Fibroblast of lung (primary cell): Measurements from ENCODE around the gene FETUB. TPM values are rescaled to one million over a fixed set of nuclear protein-coding genes. Genes with fewer than 3 reads are reported as not detected.
"Not testable (repeated sequence)": the region's sequence is repeated elsewhere in the genome, so short reads cannot be mapped to it uniquely, and the experiment has no call there.

Source experiments
- DNase-seq, 2 donors: peaks; one replicate each; pipeline versions ENCODE4 v3.0.0 to v3.0.0-alpha.2; 2010; ENCODE audit warnings: low read depth in 2 of 2
- H2AFZ ChIP-seq: 2 replicates; pipeline ENCODE4 v1.5.1; 2012; ENCODE audit warnings: low read length, control low read depth, inconsistent platforms
- H3K27ac ChIP-seq: 2 replicates; pipeline ENCODE4 v1.5.1; 2011; ENCODE audit warnings: low read length, control low read depth; ENCODE audit not compliant: insufficient read depth
- H3K27me3 ChIP-seq: 2 replicates; pipeline ENCODE4 v1.5.1; 2011; ENCODE audit warnings: mild to moderate bottlenecking, low read length; ENCODE audit not compliant: control insufficient read depth, insufficient read depth
- H3K36me3 ChIP-seq: 2 replicates; pipeline ENCODE4 v1.5.1; 2011; ENCODE audit warnings: low read length; ENCODE audit not compliant: control insufficient read depth, insufficient read depth
- H3K4me1 ChIP-seq: 2 replicates; pipeline ENCODE4 v1.5.1; 2011; ENCODE audit warnings: low read length; ENCODE audit not compliant: control insufficient read depth, insufficient read depth; ENCODE audit errors: extremely low read depth
- H3K4me2 ChIP-seq: 2 replicates; pipeline ENCODE4 v1.5.1; 2011; ENCODE audit warnings: low read length, control low read depth; ENCODE audit not compliant: insufficient read depth; ENCODE audit errors: extremely low read depth
- H3K4me3 ChIP-seq, 4 experiments: fragments of 200-600 bp in 1 of 4; sonication (generic) in 1 of 4; replicated peaks in 1 of 4; 2 replicates each; pipeline ENCODE4 v1.5.1; 2011 to 2016; ENCODE audit warnings: low read length in 4 of 4, low read depth in 3 of 4, mild to moderate bottlenecking in 3 of 4, control low read depth in 2 of 4, inconsistent platforms in 1 of 4, mixed read lengths in 1 of 4; ENCODE audit not compliant: insufficient read depth in 1 of 4; ENCODE audit errors: control extremely low read depth in 1 of 4
- H3K79me2 ChIP-seq: 2 replicates; pipeline ENCODE4 v1.5.1; 2012; ENCODE audit warnings: mild to moderate bottlenecking, low read length, inconsistent platforms; ENCODE audit not compliant: control insufficient read depth, insufficient read depth
- H3K9ac ChIP-seq: 2 replicates; pipeline ENCODE4 v1.5.1; 2011; ENCODE audit warnings: mild to moderate bottlenecking, low read length, control low read depth; ENCODE audit not compliant: insufficient read depth
- H3K9me3 ChIP-seq: 2 replicates; pipeline ENCODE4 v1.5.1; 2012; ENCODE audit warnings: low read depth, low read length; ENCODE audit not compliant: control insufficient read depth, insufficient read depth
- H4K20me1 ChIP-seq: 2 replicates; pipeline ENCODE4 v1.5.1; 2011; ENCODE audit warnings: low read length; ENCODE audit not compliant: control insufficient read depth, insufficient read depth; ENCODE audit errors: extremely low read depth
- EZH2 ChIP-seq: IDR thresholded peaks from 2 replicates; pipeline ENCODE4 v1.5.1; 2012; ENCODE audit warnings: low read length, control low read depth, mild to moderate bottlenecking; ENCODE audit errors: missing control alignments
- polyA plus RNA-seq, 2 donors: library from polyadenylated mRNA; depleted of rRNA in 1 of 2; stranded (reverse) in 1 of 2; unstranded in 1 of 2; fragments of >200 nt; gene quantifications; 2 replicates each; pipeline ENCODE4 v1.2.1, GENCODE V29; 2011 to 2012; ENCODE audit warnings: missing spikeins in 1 of 2
- total RNA-seq: library from RNA; depleted of rRNA; stranded (reverse); fragments of >200 nt; gene quantifications from 2 replicates; pipeline ENCODE4 v1.2.1, GENCODE V29; 2014
- TF ChIP-seq, protein P1 (sequence below), 2 donors: IDR thresholded peaks in 1 of 2; conservative IDR thresholded peaks in 1 of 2; 1 replicate in 1 of 2; 2 replicates in 1 of 2; pipeline ENCODE4 v1.5.1; 2011 to 2012; ENCODE audit warnings: low read length in 2 of 2, control low read depth in 1 of 2, inconsistent platforms in 1 of 2, low read depth in 1 of 2, mild to moderate bottlenecking in 1 of 2

FETUB gene
- total and polyA plus RNA-seq, 2 donors (not counting 1 experiment from before 2014, with no cell fraction given): not detected

DNA sequence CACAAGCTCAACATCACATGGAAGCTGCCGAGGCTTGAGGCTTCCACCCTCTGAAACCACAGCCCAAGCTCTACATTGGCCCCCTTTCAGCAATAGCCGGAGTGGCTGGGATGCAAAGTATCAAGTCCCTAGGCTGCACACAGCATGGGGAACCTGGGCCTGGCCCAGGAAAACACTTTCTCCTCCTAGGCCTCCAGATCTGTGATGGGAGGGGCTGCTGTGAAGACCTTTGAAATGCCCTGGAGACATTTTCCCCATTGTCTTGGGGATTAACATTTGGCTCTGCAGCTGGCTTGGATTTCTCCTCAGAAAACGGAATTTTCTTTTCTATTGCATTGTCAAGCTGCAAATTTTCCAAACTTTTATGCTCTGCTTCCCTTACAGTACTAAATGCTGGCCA is 43.8 kb downstream of the FETUB start:
- H3K4me2 ChIP-seq: no peak overlapping the region
- no peak overlapping the region for H3K9ac ChIP-seq
- no peak overlapping the region for H2AFZ ChIP-seq
- H3K4me3 ChIP-seq: no peak overlapping the region
- H3K9me3 ChIP-seq: no peaks in the 10 kb centered on the region
- H3K27me3 ChIP-seq: no peaks in the 10 kb centered on the region
- no peak overlapping the region for H3K27ac ChIP-seq
- H3K36me3 ChIP-seq: no peaks in the 10 kb centered on the region
- no peaks in the 10 kb centered on the region for H3K79me2 ChIP-seq
- no peaks in the 10 kb centered on the region for H3K4me1 ChIP-seq
- H4K20me1 ChIP-seq: no peaks in the 10 kb centered on the region
- no peak for DNase-seq
- TF ChIP-seq, protein P1, sequence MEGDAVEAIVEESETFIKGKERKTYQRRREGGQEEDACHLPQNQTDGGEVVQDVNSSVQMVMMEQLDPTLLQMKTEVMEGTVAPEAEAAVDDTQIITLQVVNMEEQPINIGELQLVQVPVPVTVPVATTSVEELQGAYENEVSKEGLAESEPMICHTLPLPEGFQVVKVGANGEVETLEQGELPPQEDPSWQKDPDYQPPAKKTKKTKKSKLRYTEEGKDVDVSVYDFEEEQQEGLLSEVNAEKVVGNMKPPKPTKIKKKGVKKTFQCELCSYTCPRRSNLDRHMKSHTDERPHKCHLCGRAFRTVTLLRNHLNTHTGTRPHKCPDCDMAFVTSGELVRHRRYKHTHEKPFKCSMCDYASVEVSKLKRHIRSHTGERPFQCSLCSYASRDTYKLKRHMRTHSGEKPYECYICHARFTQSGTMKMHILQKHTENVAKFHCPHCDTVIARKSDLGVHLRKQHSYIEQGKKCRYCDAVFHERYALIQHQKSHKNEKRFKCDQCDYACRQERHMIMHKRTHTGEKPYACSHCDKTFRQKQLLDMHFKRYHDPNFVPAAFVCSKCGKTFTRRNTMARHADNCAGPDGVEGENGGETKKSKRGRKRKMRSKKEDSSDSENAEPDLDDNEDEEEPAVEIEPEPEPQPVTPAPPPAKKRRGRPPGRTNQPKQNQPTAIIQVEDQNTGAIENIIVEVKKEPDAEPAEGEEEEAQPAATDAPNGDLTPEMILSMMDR (conservative IDR thresholded peaks at IDR 0.05 in 1 of 2, IDR thresholded peaks at IDR 0.05 in 1 of 2; ENCODE audit: low read depth in 1 of 2, low read length in 2 of 2): no peak
- no peak for TF ChIP-seq EZH2

DNA sequence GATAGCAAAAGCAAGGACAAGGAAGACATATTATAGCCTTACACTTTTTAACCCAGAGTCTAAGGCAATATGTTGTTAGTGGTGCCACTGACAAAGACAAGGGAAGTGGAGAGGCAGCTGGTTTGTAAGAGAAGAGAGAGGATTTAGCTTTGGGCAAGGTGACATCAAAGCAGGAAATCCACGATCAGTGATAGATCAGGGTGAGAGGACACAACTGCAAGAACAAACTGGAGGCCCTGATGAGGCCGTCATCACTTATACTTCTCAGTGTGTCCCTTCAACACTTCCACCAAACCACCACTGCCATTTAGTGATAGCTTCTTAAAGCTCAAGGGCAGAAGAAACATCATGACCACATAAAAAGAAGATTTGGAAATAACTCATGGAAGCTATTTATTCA is 46.3 kb downstream of the FETUB start:
- not testable (repeated sequence) for H3K9ac ChIP-seq, H3K4me3 ChIP-seq, H3K4me2 ChIP-seq, H3K36me3 ChIP-seq, H3K9me3 ChIP-seq, H3K27ac ChIP-seq, H3K4me1 ChIP-seq, H3K27me3 ChIP-seq, H3K79me2 ChIP-seq, H4K20me1 ChIP-seq, DNase-seq, H2AFZ ChIP-seq

DNA sequence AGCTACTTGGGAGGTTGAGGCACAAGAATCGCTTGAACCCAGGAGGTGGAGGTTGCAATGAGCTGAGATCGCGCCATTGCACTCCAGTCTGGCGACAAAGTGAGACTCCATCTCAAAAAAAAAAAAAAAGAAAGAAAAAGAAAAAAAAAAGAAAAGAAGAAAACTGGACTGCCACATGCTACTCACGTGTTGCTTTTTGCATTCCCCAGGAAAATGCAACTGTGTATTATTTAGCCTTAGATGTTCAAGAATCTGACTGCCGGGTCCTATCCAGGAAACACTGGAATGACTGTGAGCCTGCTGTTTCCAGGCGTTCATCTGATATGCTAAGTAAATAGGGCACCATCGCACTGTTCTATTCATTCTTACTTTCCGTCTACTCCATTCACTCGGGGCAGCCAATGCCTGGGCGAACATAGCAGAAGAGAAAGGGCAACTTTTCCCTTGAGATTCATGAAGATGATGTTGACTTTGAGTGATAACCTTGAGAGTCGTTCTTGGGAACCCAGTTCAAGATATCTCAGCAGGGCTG is 47.0 kb downstream of the FETUB start:
- Histone ChIP-seq H3K4me3 (no peak overlapping the region), H3K27me3 (no peaks in the 10 kb centered on the region), H2AFZ (no peak overlapping the region), H3K36me3 (no peaks in the 10 kb centered on the region), H3K27ac (no peak overlapping the region), H3K9ac (no peak overlapping the region), H3K79me2 (no peaks in the 10 kb centered on the region), H4K20me1 (no peaks in the 10 kb centered on the region), H3K4me2 (no peak overlapping the region), H3K9me3 (no peaks in the 10 kb centered on the region), H3K4me1 (no peaks in the 10 kb centered on the region)
- DNase-seq: no peak
- TF ChIP-seq, protein P1 (conservative IDR thresholded peaks at IDR 0.05 in 1 of 2, IDR thresholded peaks at IDR 0.05 in 1 of 2; ENCODE audit: low read depth in 1 of 2, low read length in 2 of 2): no peak
- no peak for TF ChIP-seq EZH2

GRCh38 chr3:186690304-186690703 is 50.1 kb downstream of the FETUB start:
- not testable (repeated sequence) for H3K27me3 ChIP-seq, H3K4me3 ChIP-seq, H3K79me2 ChIP-seq, H3K9ac ChIP-seq, H3K4me2 ChIP-seq, H4K20me1 ChIP-seq, H3K9me3 ChIP-seq, H3K27ac ChIP-seq, H3K36me3 ChIP-seq, H3K4me1 ChIP-seq, H2AFZ ChIP-seq, DNase-seq
